ENCODE results near the gene ELMO1.

ELMO1 gene

DNA sequence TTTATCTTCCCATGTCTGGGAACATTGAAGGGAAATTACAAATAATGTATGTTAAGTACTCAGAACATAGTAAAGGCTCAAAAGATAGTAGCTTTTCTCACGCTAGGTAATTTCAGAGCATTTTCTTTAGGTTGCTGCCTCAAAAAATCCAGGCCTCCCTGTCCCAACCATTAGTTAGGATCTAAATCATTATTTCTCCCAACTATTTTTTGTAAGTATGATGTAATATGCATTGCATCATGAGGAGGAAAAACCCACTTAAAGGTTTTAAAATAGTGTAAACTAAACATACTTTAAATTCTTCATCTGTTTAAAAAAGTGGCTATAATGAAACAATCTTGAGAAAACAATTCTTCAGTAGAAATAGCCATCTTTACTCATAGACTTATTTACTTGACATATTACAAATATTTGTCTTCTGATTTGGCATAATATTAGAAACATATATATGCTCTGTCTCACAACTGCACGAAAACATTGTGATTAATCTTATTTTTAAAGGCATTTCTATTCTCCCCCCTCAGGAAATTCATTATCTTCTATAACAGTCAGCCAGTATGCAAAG lies 329.3 kb downstream of the ELMO1 start:
- H3K4me3 ChIP-seq (ENCODE audit: low read depth, low read length), result no peak overlapping the region
- CTCF ChIA-PET, result no interaction called here
- no peak for TF ChIP-seq CTCF (IDR thresholded peaks at IDR 0.05; ENCODE audit: insufficient read depth, low read length, missing control alignments)
- peak; percentile 3 for DNase-seq (ENCODE audit: low read depth, low spot score)
- POLR2A ChIA-PET, result no interaction called here

DNA sequence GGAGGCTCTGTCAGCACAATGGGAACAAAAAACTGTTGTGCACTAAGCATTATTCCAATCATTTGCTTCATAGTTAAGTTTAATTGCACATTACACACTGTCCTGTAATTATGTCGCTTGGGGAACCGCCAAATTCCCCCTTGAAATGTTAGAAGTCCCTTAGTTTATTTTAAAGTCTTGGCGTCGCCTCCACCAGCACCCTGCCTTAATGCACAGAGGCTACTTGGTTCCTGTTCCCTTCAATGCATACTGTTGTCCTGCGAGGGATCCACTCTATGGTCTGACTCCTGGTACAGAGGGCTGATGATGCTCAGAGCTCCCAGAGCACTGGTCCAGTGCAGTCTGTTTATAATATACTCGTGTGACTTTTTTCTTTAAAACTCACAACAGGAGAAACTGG lies 330.7 kb downstream of the ELMO1 start:
- CTCF ChIA-PET, result no interaction called here
- DNase-seq (ENCODE audit: low read depth, low spot score), result no peak
- no peak overlapping the region for H3K4me3 ChIP-seq (ENCODE audit: low read depth, low read length)
- no peak for TF ChIP-seq CTCF (IDR thresholded peaks at IDR 0.05; ENCODE audit: insufficient read depth, low read length, missing control alignments)
- POLR2A ChIA-PET, result no interaction called here

- no peak for DNase-seq (ENCODE audit: low read depth, low spot score)
- ChIA-PET CTCF (interaction anchor here (1.0 kb wide), 1 partner anchor 10 kb away, joined by 3 read pairs; no protein-coding TSS in a partner anchor), POLR2A (no interaction called here)
- no peak overlapping the region for H3K4me3 ChIP-seq (ENCODE audit: low read depth, low read length)
- no peak for TF ChIP-seq CTCF (IDR thresholded peaks at IDR 0.05; ENCODE audit: insufficient read depth, low read length, missing control alignments)
Measured at GRCh38 chr7:37117292-37117691, 331.4 kb downstream of the ELMO1 start.

GRCh38 chr7:37116093-37116701 lies 332.5 kb downstream of the ELMO1 start:
- ChIA-PET CTCF (no interaction called here), POLR2A (no interaction called here)
- TF ChIP-seq CTCF (IDR thresholded peaks at IDR 0.05; ENCODE audit: insufficient read depth, low read length, missing control alignments), result no peak
- no peak overlapping the region for H3K4me3 ChIP-seq (ENCODE audit: low read depth, low read length)
- DNase-seq (ENCODE audit: low read depth, low spot score), result no peak

DNA sequence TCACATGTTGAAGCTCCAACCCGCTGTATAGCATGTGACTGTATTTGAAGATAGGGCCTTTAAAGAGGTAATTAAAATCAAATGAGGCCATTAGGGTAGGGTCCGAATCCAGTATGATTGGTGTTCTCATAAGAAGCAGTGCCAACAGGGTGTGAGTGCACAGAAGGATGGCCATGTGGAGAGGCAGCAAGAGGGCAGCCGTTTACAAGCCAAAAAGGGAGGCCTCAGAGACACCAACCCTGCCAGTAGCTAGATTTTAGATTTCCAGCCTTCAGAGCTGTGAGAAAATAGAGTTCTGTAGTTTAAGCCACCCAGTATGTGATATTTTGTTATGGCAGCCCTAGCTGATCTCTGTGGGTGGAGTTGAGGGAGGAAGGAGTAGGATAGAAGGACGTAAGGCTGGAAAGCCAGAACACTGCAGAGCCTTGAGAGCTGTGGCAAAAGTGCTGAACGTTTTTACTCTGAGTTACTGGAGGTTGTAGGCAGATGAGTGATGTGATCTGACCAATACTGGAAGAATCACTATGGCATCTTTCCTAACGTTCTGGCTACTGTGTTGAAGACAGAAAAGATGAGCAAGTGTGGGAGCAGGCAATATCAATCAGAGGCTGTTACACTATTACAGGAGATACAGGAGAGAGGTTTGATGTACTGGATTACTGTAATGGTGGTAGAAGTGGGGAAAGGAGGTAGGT lies 334.9 kb downstream of the ELMO1 start:
- H3K4me3 ChIP-seq (ENCODE audit: low read depth, low read length), result no peak overlapping the region
- CTCF ChIA-PET, result no interaction called here
- POLR2A ChIA-PET, result no interaction called here
- no peak for TF ChIP-seq CTCF (IDR thresholded peaks at IDR 0.05; ENCODE audit: insufficient read depth, low read length, missing control alignments)
- DNase-seq (ENCODE audit: low read depth, low spot score), result no peak

- CTCF ChIA-PET, result no interaction called here
Measured at GRCh38 chr7:37112876-37113275, 335.8 kb downstream of the ELMO1 start.

More at GRCh38 chr7:37112876-37113275, 335.8 kb downstream of the ELMO1 start:
- TF ChIP-seq CTCF (IDR thresholded peaks at IDR 0.05; ENCODE audit: insufficient read depth, low read length, missing control alignments), result no peak
- no peak overlapping the region for H3K4me3 ChIP-seq (ENCODE audit: low read depth, low read length)
- POLR2A ChIA-PET, result no interaction called here
- no peak for DNase-seq (ENCODE audit: low read depth, low spot score)
